DOHH2 (cell line): ENCODE measurements around the gene MUC5AC.

Experiments
- CTCF ChIP-seq: fragments of 200-600 bp; sonication (generic); IDR thresholded peaks from one replicate; pipeline ENCODE4 v1.5.1; 2014; ENCODE audit warnings: antibody characterized with exemption, mild to moderate bottlenecking, low read depth, low read length; ENCODE audit not compliant: poor library complexity, severe bottlenecking
- EZH2phosphoT487 ChIP-seq: fragments of 200-600 bp; sonication (generic); IDR thresholded peaks from 2 replicates; pipeline ENCODE4 v1.6.1; 2017; ENCODE audit warnings: borderline replicate concordance, mild to moderate bottlenecking, antibody characterized with exemption, low read length, moderate library complexity, mixed read lengths

GRCh38 chr11:1116104-1116503 lies 41.6 kb upstream of the MUC5AC start:
- no peak for TF ChIP-seq CTCF
- TF ChIP-seq EZH2phosphoT487 = no peak
